Amniotic stem cell (primary cell): ENCODE measurements around the gene TMEM222.
"Not testable (repeated sequence)": the region's sequence is repeated elsewhere in the genome, so short reads cannot be mapped to it uniquely, and the experiment has no call there.

Experiments used
- DNase-seq: peaks from one replicate; lab custom pipeline; 2025; lab: John Stamatoyannopoulos, UW

Gene TMEM222

GRCh38 chr1:27380766-27381733 is 59.1 kb downstream of the TMEM222 start:
- no peak for DNase-seq

- no peak for DNase-seq
Observed at GRCh38 chr1:27381969-27382762, 60.2 kb downstream of the TMEM222 start.

- DNase-seq: no peak
Observed at GRCh38 chr1:27383039-27383605, 61.2 kb downstream of the TMEM222 start, which contains the start of gene CD164L2. Gene CD164L2 (minus strand): TSS chr1:27383333. CDS start chr1:27383239, 94 bp downstream.

GRCh38 chr1:27383661-27384060 is 61.7 kb downstream of the TMEM222 start:
- DNase-seq: no peak

GRCh38 chr1:27384797-27385196 is 62.8 kb downstream of the TMEM222 start:
- not testable (repeated sequence) for DNase-seq
